GM23248 (cell line): ENCODE measurements around the gene DNPEP.

ENCODE experiments used
- EZH2 ChIP-seq: fragments of 200-600 bp; sonication (generic); IDR thresholded peaks from 2 replicates; pipeline ENCODE4 v1.6.1; 2018; ENCODE audit warnings: antibody characterized with exemption, mild to moderate bottlenecking; ENCODE audit not compliant: insufficient read depth, poor library complexity, severe bottlenecking
- EZH2phosphoT487 ChIP-seq: fragments of 200-600 bp; sonication (generic); IDR thresholded peaks from 2 replicates; pipeline ENCODE4 v1.6.1; 2018; ENCODE audit warnings: antibody characterized with exemption, moderate library complexity, mild to moderate bottlenecking, low read depth; ENCODE audit not compliant: insufficient read depth

DNA sequence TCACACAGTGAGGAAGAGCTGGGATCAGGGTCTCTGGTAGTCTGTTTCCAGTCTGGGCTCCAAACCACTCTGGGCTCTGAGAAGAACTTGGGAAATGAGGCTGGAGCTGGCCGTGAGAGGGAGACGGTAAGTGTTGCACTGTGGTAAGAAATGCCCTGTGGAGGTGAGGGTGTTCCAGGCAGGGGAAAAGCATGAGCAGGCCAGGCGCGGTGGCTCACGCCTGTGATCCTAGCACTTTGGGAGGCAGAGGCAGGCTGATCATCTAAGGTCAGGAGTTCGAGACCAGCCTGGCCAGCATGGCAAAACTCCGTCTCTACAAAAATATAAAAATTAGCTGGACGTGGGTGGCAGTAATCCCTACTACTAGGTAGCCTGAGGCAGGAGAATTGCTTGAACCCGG is 16.1 kb upstream of the DNPEP start:
- TF ChIP-seq EZH2 (no peak), EZH2phosphoT487 (no peak)
